Lower lobe of right lung (tissue), 2 donors: Measurements from ENCODE around the gene ASIC1. TPM values are rescaled to one million over a fixed set of nuclear protein-coding genes. Genes with fewer than 3 reads are reported as not detected.

Source experiments
- ATAC-seq, 2 donors: fragments of 200-7000 bp; cut with Tn5 transposase; one replicate each; pipeline ENCODE4 v1.9.1; 2020 to 2022; ENCODE audit warnings: mild to moderate bottlenecking in 2 of 2, moderate library complexity in 2 of 2
- DNase-seq: peaks from one replicate; pipeline ENCODE4 v3.0.0-alpha.2; 2020
- H3K27ac ChIP-seq: fragments of 200-600 bp; one replicate; pipeline ENCODE4 v1.8.0; 2022
- H3K27me3 ChIP-seq: fragments of 200-600 bp; one replicate; pipeline ENCODE4 v1.8.0; 2022; ENCODE audit warnings: low read depth
- H3K36me3 ChIP-seq: fragments of 200-600 bp; one replicate; pipeline ENCODE4 v1.8.0; 2022; ENCODE audit warnings: mild to moderate bottlenecking
- H3K4me1 ChIP-seq: fragments of 200-600 bp; one replicate; pipeline ENCODE4 v1.8.0; 2022
- H3K4me3 ChIP-seq: fragments of 200-600 bp; one replicate; pipeline ENCODE4 v1.8.0; 2022; ENCODE audit warnings: mild to moderate bottlenecking
- H3K9me3 ChIP-seq: fragments of 200-600 bp; one replicate; pipeline ENCODE4 v1.8.0; 2022
- intact Hi-C: fragments of 100-400 bp; cut with DNase I; formaldehyde crosslinking; loops from one replicate; pipeline ENCODE4 v1.11.0; 2022
- total RNA-seq: library from RNA; stranded (reverse); fragmentation: NEBNext Ultra II Directional; extraction: Animal tissue kit (Norgen Biotek cat#: 25700); gene quantifications from one replicate; pipeline ENCODE4 v1.2.1, GENCODE V29; 2021
- TF ChIP-seq, protein P1 (sequence below): fragments of 200-600 bp; IDR thresholded peaks from one replicate; pipeline ENCODE4 v1.8.0; 2022; ENCODE audit warnings: antibody characterized with exemption, mild to moderate bottlenecking
- donor health status: DM: no; HTN: yes; CAD: no; lungs with severe emphysema.

Gene ASIC1
- total RNA-seq, 1 donor from 2014 or later: 1.6 TPM

- ATAC-seq (peak in 1 of 2 donors; percentile 31), DNase-seq (no peak)
- intact Hi-C loops: no loop called here
- Histone ChIP-seq H3K9me3 (no peaks in the 10 kb centered on the region), H3K4me3 (no peak overlapping the region), H3K36me3 (no peaks in the 10 kb centered on the region), H3K27me3 (no peaks in the 10 kb centered on the region), H3K4me1 (no peaks in the 10 kb centered on the region), H3K27ac (no peak overlapping the region)
- TF ChIP-seq, protein P1, sequence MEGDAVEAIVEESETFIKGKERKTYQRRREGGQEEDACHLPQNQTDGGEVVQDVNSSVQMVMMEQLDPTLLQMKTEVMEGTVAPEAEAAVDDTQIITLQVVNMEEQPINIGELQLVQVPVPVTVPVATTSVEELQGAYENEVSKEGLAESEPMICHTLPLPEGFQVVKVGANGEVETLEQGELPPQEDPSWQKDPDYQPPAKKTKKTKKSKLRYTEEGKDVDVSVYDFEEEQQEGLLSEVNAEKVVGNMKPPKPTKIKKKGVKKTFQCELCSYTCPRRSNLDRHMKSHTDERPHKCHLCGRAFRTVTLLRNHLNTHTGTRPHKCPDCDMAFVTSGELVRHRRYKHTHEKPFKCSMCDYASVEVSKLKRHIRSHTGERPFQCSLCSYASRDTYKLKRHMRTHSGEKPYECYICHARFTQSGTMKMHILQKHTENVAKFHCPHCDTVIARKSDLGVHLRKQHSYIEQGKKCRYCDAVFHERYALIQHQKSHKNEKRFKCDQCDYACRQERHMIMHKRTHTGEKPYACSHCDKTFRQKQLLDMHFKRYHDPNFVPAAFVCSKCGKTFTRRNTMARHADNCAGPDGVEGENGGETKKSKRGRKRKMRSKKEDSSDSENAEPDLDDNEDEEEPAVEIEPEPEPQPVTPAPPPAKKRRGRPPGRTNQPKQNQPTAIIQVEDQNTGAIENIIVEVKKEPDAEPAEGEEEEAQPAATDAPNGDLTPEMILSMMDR: no peak
Observed at GRCh38 chr12:50041962-50042361, 15.4 kb upstream of the ASIC1 start.

DNA sequence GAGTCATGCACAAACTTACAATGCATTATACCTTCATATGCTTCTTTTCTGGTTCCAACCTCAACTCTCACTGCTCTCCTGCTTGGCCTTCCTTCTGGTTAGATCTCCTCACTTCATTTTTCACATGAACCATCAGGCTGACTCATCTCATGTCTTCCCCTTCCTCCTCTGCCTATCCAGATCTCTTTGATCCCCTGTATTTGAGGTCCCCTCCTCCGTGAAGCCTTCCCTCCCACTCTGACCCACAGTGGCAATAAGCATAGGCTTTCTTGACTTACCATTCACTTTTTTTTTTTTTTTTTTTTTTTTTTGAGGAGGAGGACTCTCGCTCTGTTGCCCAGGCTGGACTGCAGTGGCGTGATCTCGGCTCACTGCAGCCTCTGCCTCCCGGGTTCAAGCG, 14.7 kb upstream of the ASIC1 start:
- ATAC-seq (no peak), DNase-seq (no peak)
- no peaks in the 10 kb centered on the region for H3K36me3 ChIP-seq
- no peak overlapping the region for H3K4me3 ChIP-seq
- H3K27ac ChIP-seq: no peak overlapping the region
- intact Hi-C loops: no loop called here
- H3K27me3 ChIP-seq: no peaks in the 10 kb centered on the region
- TF ChIP-seq, protein P1: no peak
- H3K4me1 ChIP-seq: no peaks in the 10 kb centered on the region
- H3K9me3 ChIP-seq: no peaks in the 10 kb centered on the region

DNA sequence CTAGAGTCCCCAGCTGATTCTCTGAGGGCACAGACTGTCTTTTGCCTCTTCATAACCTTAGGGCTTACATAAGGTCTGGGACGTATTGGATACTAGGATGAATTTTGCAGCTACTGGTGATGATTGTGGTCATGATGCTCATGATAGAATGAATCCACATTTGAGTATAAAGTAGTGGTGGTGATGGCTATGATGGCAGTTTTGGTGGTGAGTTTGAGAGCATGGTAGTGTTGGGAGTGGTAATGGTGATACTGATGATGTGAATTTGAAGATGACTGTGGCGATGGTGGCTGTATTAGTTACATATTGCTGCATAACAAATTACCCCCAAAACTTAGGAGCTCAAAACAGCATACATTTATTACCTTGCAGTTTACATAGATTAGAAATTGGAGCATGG, 14.1 kb upstream of the ASIC1 start:
- Histone ChIP-seq H3K36me3 (no peaks in the 10 kb centered on the region), H3K4me3 (no peak overlapping the region), H3K27me3 (no peaks in the 10 kb centered on the region), H3K9me3 (no peaks in the 10 kb centered on the region), H3K4me1 (no peaks in the 10 kb centered on the region), H3K27ac (no peak overlapping the region)
- TF ChIP-seq, protein P1: no peak
- no peak for ATAC-seq
- no peak for DNase-seq
- intact Hi-C loops: no loop called here

DNA sequence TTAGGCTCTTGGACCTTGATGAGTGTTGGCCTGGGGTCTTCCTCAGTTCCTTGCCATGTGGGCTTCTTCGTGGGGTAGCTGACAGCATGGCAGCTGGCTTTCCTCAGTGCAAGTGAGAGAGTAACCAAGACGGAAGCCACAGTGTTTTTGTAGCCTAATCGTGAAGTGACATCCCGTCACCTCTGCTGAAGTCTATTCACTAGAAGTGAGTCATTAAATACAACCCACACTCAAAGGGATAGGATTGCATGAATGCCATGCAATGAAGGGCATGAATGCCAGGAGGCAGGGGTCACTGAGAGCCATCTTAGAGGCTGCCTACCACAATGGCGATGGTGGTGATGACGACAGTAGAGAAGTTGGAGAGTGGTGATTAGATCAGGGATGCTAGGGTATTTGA, 13.5 kb upstream of the ASIC1 start:
- Histone ChIP-seq H3K27me3 (no peaks in the 10 kb centered on the region), H3K27ac (no peak overlapping the region), H3K9me3 (no peaks in the 10 kb centered on the region), H3K36me3 (no peaks in the 10 kb centered on the region), H3K4me1 (no peaks in the 10 kb centered on the region), H3K4me3 (no peak overlapping the region)
- ATAC-seq: no peak
- DNase-seq: no peak
- TF ChIP-seq, protein P1: no peak
- intact Hi-C loops: no loop called here

DNA sequence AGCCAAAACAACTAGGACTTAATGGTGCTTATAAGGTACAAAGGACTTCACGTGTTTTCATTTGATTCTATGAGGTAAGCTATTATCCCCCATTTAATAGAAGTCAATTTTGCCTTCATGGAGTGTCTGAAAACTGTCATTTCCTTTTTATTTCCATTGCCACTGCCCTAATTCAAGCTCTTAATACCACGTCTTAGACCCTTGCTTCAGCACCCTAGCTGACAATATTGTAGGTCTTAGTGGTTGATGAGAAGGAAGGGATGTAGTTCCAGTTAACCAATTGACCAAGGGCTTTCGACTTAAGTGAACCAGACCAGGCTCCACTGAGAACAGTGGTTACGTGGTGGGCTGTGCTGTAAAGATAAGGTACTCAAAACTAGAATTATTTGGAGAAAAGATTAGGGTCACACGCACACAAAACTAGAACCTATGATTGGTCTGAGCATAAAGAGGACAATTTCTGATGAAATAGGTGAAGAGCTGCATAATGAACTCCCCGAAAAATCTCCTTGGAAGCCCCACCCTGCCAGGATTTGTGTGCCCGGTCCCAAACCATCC, 9.6 kb upstream of the ASIC1 start:
- Histone ChIP-seq H3K9me3 (no peaks in the 10 kb centered on the region), H3K27me3 (no peaks in the 10 kb centered on the region), H3K27ac (no peak overlapping the region), H3K4me1 (peaks cover 18% of the 10 kb centered on the region), H3K36me3 (no peaks in the 10 kb centered on the region), H3K4me3 (no peak overlapping the region)
- ATAC-seq (no peak), DNase-seq (no peak)
- intact Hi-C loops: no loop called here
- TF ChIP-seq, protein P1: no peak
